ENCODE data around the gene PIGQ. TPM values are rescaled to one million over a fixed set of nuclear protein-coding genes. Genes with fewer than 3 reads are reported as not detected.

Gene PIGQ
- total and polyA plus RNA-seq, 2 donors (not counting 1 experiment from before 2014, with no cell fraction given): 11.2 to 22.3 TPM

DNA sequence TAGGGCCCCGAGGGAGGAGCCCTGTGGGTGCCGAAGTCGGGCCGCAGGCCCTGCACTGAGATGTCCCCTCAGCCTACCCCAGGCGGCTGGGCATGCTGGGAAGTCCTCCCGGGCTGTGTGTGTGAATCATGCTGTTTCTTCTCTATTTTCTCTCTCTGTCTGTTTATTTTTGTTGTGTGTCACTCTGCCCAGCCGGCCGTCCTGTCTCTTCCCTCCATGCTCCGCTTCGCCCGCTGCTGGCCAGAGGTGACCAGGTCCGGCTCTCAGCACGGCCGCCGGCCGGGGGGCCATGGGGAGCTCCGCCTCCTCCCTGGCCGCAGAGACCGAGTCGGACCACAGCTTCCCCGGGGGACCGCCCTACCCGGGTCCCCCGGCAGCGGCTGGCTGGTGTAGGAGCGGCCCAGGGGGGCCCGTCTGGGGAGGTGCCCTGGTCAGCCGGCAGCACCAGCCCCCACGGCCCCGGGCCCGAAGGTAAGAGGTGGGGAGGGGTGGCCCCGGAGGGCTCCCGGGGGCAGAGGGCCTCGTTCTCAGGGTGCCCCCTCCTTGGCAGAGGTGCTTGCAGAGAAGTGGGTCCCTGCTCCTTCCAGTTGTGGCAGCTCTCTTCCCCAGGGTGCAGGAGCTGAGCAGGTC is 29.8 kb upstream of the PIGQ start:
- peak; percentile 79 to 81 for DNase-seq (ENCODE audit: low read depth in 2 of 2)
- peaks cover 24% of the 10 kb centered on the region for H3K36me3 ChIP-seq (ENCODE audit: control insufficient read depth, insufficient read depth, low read length)
- H3K27me3 ChIP-seq (ENCODE audit: control insufficient read depth, insufficient read depth, low read length): no peaks in the 10 kb centered on the region
- no peaks in the 10 kb centered on the region for H4K20me1 ChIP-seq (ENCODE audit: control insufficient read depth, extremely low read depth, insufficient read depth, low read length)
- no peak overlapping the region for H3K4me3 ChIP-seq (replicated peaks in 1 of 4; ENCODE audit: control extremely low read depth in 1 of 4, insufficient read depth in 1 of 4, low read depth in 3 of 4, low read length in 4 of 4)
- no peak overlapping the region for H2AFZ ChIP-seq (ENCODE audit: low read length)
- H3K4me1 ChIP-seq (ENCODE audit: control insufficient read depth, extremely low read depth, insufficient read depth, low read length): peaks cover 5% of the 10 kb centered on the region
- peaks cover 77% of the 10 kb centered on the region for H3K79me2 ChIP-seq (ENCODE audit: control insufficient read depth, insufficient read depth, low read length)
- H3K4me2 ChIP-seq (ENCODE audit: extremely low read depth, insufficient read depth, low read length): no peak overlapping the region
- H3K9me3 ChIP-seq (ENCODE audit: control insufficient read depth, insufficient read depth, low read depth, low read length): no peaks in the 10 kb centered on the region
- TF ChIP-seq EZH2 (IDR thresholded peaks at IDR 0.05; ENCODE audit: low read length, missing control alignments): no peak
- TF ChIP-seq, protein P1, sequence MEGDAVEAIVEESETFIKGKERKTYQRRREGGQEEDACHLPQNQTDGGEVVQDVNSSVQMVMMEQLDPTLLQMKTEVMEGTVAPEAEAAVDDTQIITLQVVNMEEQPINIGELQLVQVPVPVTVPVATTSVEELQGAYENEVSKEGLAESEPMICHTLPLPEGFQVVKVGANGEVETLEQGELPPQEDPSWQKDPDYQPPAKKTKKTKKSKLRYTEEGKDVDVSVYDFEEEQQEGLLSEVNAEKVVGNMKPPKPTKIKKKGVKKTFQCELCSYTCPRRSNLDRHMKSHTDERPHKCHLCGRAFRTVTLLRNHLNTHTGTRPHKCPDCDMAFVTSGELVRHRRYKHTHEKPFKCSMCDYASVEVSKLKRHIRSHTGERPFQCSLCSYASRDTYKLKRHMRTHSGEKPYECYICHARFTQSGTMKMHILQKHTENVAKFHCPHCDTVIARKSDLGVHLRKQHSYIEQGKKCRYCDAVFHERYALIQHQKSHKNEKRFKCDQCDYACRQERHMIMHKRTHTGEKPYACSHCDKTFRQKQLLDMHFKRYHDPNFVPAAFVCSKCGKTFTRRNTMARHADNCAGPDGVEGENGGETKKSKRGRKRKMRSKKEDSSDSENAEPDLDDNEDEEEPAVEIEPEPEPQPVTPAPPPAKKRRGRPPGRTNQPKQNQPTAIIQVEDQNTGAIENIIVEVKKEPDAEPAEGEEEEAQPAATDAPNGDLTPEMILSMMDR (conservative IDR thresholded peaks at IDR 0.05 in 1 of 2, IDR thresholded peaks at IDR 0.05 in 1 of 2; ENCODE audit: low read depth in 1 of 2, low read length in 2 of 2): peak in 1 of 2 donors; percentile 32
- peak overlapping the region; percentile 38 for H3K27ac ChIP-seq (ENCODE audit: insufficient read depth, low read length)
- no peak overlapping the region for H3K9ac ChIP-seq (ENCODE audit: insufficient read depth, low read length)

DNA sequence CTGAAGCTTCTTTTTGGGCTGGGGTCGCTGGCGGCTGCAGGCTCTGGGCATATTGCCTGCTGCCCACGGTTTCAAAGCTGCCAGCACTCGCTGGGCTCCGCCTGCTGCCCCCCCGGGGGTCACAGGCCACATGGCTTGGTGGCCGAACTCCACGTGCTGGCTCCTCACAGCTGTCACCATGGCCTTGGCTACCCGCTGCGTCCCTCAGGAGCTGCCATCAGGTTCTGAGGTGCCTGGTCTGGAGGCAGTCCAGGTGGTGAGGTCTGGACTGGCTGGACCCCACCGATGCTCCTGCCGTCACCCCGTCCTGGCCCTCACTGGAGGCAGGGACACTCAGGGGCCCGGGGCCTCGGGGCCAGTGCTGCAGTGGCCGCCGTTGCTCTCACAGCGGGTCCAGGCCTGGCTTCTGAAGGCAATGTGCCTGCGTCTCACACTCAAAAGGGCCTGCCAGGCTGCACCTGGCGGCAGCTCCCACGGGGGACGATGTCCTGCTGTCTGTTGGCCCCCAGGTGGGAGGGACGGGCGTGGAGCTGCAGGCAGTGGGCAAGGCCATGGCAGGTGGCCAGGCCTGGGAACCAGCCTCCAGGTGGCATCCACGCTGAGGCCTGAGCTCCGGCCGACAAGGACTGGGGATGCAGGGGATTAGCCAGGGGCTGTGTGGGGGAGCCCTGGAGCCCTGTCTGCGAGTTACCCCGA is 29.0 kb upstream of the PIGQ start:
- H3K4me2 ChIP-seq (ENCODE audit: extremely low read depth, insufficient read depth, low read length): no peak overlapping the region
- no peak overlapping the region for H3K4me3 ChIP-seq (replicated peaks in 1 of 4; ENCODE audit: control extremely low read depth in 1 of 4, insufficient read depth in 1 of 4, low read depth in 3 of 4, low read length in 4 of 4)
- no peak overlapping the region for H2AFZ ChIP-seq (ENCODE audit: low read length)
- no peaks in the 10 kb centered on the region for H3K27me3 ChIP-seq (ENCODE audit: control insufficient read depth, insufficient read depth, low read length)
- TF ChIP-seq, protein P1 (conservative IDR thresholded peaks at IDR 0.05 in 1 of 2, IDR thresholded peaks at IDR 0.05 in 1 of 2; ENCODE audit: low read depth in 1 of 2, low read length in 2 of 2): no peak
- no peak for TF ChIP-seq EZH2 (IDR thresholded peaks at IDR 0.05; ENCODE audit: low read length, missing control alignments)
- H3K36me3 ChIP-seq (ENCODE audit: control insufficient read depth, insufficient read depth, low read length): peaks cover 22% of the 10 kb centered on the region
- DNase-seq (ENCODE audit: low read depth in 2 of 2): no peak
- H3K27ac ChIP-seq (ENCODE audit: insufficient read depth, low read length): no peak overlapping the region
- H4K20me1 ChIP-seq (ENCODE audit: control insufficient read depth, extremely low read depth, insufficient read depth, low read length): no peaks in the 10 kb centered on the region
- peaks cover 75% of the 10 kb centered on the region for H3K79me2 ChIP-seq (ENCODE audit: control insufficient read depth, insufficient read depth, low read length)
- no peak overlapping the region for H3K9ac ChIP-seq (ENCODE audit: insufficient read depth, low read length)
- peaks cover 5% of the 10 kb centered on the region for H3K4me1 ChIP-seq (ENCODE audit: control insufficient read depth, extremely low read depth, insufficient read depth, low read length)
- H3K9me3 ChIP-seq (ENCODE audit: control insufficient read depth, insufficient read depth, low read depth, low read length): no peaks in the 10 kb centered on the region

DNA sequence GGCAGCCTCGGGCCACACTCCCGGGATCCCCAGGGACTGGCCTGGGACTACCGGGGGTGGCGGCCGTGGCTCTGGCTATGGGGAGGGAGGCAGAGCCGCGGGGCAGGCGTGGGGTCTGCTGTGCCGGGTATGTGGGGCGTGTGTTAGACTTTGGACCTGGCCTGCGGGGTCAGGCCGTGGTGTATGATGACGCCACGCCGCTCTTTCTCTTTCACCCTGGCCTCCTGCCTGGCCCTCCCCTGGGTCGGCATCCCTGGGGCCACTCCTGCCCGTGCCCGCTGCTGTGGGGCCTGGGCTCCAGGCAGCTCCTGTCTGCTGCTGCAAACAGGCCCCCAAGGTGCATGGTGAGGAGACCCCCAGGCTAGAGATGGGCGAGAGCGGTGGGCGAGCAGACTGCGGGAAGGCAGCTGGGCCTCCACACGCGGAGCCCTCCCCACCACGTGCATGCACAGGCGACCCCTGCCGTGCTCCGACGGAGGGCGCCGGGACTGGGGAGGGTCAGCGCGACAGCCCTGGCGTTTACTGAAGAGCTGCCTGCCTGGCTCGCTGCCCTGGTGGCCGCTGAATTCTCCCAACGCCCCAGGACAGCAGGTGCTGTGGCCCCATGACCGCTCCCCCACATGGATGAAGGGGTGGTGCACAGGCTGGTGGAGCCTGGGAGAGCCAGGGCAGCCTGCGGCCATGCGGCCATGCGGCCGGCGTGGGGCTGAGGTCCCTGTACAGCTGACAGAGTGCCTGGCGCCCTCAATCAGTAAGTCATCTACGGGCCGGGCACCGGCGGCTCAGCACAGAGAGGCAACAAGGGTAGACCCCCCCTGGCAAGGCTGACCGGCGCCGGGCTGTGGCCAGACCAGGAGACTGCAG is 26.2 kb upstream of the PIGQ start:
- DNase-seq (ENCODE audit: low read depth in 2 of 2): no peak
- Histone ChIP-seq H4K20me1 (ENCODE audit: control insufficient read depth, extremely low read depth, insufficient read depth, low read length) (no peaks in the 10 kb centered on the region), H3K27me3 (ENCODE audit: control insufficient read depth, insufficient read depth, low read length) (no peaks in the 10 kb centered on the region), H3K79me2 (ENCODE audit: control insufficient read depth, insufficient read depth, low read length) (peaks cover 55% of the 10 kb centered on the region), H3K27ac (ENCODE audit: insufficient read depth, low read length) (no peak overlapping the region), H3K4me1 (ENCODE audit: control insufficient read depth, extremely low read depth, insufficient read depth, low read length) (peaks cover 5% of the 10 kb centered on the region), H3K4me2 (ENCODE audit: extremely low read depth, insufficient read depth, low read length) (no peak overlapping the region), H3K36me3 (ENCODE audit: control insufficient read depth, insufficient read depth, low read length) (peaks cover 15% of the 10 kb centered on the region), H3K9me3 (ENCODE audit: control insufficient read depth, insufficient read depth, low read depth, low read length) (no peaks in the 10 kb centered on the region), H3K9ac (ENCODE audit: insufficient read depth, low read length) (no peak overlapping the region), H2AFZ (ENCODE audit: low read length) (no peak overlapping the region), H3K4me3 (replicated peaks in 1 of 4; ENCODE audit: control extremely low read depth in 1 of 4, insufficient read depth in 1 of 4, low read depth in 3 of 4, low read length in 4 of 4) (no peak overlapping the region)
- TF ChIP-seq, protein P1 (conservative IDR thresholded peaks at IDR 0.05 in 1 of 2, IDR thresholded peaks at IDR 0.05 in 1 of 2; ENCODE audit: low read depth in 1 of 2, low read length in 2 of 2): no peak
